PFSK-1 (cell line): ENCODE measurements around the gene SPP2.

Experiments
- POLR2AphosphoS5 ChIP-seq: IDR thresholded peaks from 2 replicates; pipeline ENCODE4 v1.6.1; 2012; ENCODE audit warnings: low read depth, mild to moderate bottlenecking, control low read depth, low read length, moderate library complexity
- REST ChIP-seq, 2 experiments: IDR thresholded peaks; 2 replicates each; pipeline versions ENCODE4 v1.6.1 to v1.8.0; 2011 to 2012; ENCODE audit warnings: low read depth in 2 of 2, low read length in 2 of 2, control low read depth in 1 of 2, inconsistent platforms in 1 of 2, mild to moderate bottlenecking in 1 of 2, moderate library complexity in 1 of 2; ENCODE audit not compliant: insufficient read depth in 1 of 2
- SIN3A ChIP-seq: IDR thresholded peaks from 2 replicates; pipeline ENCODE4 v1.6.1; 2012; ENCODE audit warnings: mild to moderate bottlenecking, low read length, moderate library complexity, borderline replicate concordance; ENCODE audit not compliant: insufficient read depth
- TAF1 ChIP-seq: IDR thresholded peaks from 2 replicates; pipeline ENCODE4 v1.6.1; 2012; ENCODE audit warnings: low read length, control low read depth, borderline replicate concordance; ENCODE audit not compliant: insufficient read depth

- TF ChIP-seq TAF1 (no peak), REST (IDR thresholded peaks at IDR 0.05; ENCODE audit: insufficient read depth in 1 of 2, low read depth in 2 of 2, low read length in 2 of 2) (no peak), POLR2AphosphoS5 (no peak), SIN3A (no peak)
Measured at GRCh38 chr2:234071664-234072063, 21.2 kb downstream of the SPP2 start.
